Retinal pigment epithelial cell (primary cell): ENCODE measurements around the gene ANXA2R.
A peak's percentile ranks its signal among the peaks of the same experiment; 100 is the strongest.

Experiments used
- DNase-seq: peaks from one replicate; pipeline ENCODE4 v3.0.0-alpha.2; 2010; ENCODE audit warnings: low read depth
- H3K4me3 ChIP-seq: 2 replicates; pipeline ENCODE4 v1.5.1; 2011; ENCODE audit warnings: mild to moderate bottlenecking, low read length, control low read depth, moderate library complexity
- TF ChIP-seq, protein P1 (sequence below): conservative IDR thresholded peaks from 2 replicates; pipeline ENCODE4 v1.5.1; 2011; ENCODE audit warnings: low read depth, low read length, control low read depth, inconsistent platforms

The ANXA2R gene

DNA sequence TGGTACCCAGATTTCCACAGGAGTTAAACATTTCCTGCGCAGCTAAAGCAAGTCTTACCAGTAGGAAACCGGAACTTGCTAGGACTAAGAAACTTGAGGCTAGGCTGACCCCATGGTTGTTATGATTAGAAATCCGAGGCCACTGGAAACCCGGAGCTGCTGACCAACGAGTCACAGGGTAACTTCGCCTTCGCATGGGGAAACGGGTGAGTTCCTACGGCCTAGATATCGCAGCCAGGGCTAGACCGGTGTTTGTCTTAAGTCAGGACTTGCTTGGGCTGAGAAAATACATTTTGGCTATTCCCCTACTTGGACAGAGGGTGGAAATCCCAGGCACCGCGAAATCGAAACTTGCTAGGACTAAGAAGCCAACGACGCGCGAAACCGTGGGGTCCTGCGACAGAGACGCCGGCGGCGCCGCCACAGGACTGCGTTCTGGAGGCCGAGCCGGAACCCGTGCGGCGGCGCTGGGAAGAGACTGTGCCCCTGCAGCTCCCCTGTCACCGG, 1.6 kb upstream of the ANXA2R start:
- DNase-seq = no peak
- H3K4me3 ChIP-seq = peak overlapping the region; percentile 54
- TF ChIP-seq, protein P1, sequence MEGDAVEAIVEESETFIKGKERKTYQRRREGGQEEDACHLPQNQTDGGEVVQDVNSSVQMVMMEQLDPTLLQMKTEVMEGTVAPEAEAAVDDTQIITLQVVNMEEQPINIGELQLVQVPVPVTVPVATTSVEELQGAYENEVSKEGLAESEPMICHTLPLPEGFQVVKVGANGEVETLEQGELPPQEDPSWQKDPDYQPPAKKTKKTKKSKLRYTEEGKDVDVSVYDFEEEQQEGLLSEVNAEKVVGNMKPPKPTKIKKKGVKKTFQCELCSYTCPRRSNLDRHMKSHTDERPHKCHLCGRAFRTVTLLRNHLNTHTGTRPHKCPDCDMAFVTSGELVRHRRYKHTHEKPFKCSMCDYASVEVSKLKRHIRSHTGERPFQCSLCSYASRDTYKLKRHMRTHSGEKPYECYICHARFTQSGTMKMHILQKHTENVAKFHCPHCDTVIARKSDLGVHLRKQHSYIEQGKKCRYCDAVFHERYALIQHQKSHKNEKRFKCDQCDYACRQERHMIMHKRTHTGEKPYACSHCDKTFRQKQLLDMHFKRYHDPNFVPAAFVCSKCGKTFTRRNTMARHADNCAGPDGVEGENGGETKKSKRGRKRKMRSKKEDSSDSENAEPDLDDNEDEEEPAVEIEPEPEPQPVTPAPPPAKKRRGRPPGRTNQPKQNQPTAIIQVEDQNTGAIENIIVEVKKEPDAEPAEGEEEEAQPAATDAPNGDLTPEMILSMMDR = no peak

DNA sequence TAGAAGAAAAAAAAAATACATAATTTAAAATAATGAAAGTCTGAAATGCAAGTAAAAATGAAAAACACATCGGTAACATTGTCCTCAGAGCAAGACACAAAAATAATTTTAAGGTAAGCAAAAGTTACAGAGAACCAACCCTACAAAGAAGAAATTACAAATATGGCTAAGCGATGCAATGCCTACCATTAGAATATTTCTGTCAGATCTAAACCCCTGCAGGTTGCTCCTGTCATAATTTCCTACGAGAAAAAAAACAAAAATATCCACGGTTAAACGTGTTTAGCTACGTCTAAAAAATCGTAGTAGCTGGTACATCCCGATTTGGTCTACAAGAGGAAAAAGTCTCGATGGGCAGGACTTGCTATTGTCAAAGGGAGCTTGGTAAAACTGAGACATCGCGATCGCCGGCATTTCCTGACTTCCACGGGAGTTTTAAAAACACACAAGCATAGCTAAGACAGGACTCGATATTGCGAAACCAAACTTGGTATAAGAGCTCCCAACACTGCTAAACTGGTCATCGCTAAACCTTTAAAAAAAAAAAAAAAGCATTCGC, 1.1 kb upstream of the ANXA2R start:
- no peak for DNase-seq

DNA sequence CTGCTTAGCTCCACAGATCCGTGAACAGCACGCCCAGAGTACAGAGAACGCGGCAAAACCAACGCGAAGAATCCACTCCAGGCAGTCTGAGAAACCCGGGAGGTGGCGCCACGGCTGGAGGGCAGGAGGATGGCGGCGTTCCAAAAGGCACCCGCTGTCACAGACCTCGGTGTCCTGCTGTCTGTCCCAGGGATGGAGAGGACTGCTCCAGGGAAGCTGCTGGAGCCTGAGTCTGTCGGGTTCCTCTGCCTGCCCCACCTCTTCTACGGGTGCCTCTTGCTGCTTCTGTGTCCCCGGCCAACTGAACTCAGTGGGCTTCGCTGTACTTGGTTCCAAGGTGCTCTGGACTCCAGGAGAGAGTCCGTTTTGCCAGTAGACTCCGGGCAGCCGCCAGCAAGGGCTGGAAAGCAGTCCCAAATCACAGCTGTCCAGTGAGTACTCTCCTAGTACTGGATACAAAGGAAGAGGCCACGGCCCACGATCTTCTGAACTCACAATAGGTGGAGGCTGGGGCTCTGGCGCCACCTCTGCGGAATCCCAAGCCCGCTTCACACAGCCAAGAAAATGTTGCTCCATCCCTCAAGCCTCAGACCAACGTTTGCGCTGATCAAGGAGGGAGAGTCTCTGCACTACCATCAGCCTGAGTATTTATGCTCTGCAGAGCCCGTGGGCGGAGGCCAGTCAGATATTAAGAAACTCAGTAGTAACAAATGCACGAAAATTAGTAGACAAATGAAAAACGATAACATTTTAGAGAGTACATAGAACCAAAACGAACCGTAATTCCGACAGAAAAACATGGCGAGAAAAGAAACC, 440 bp downstream of the ANXA2R start:
- H3K4me3 ChIP-seq = peak overlapping the region; percentile 36
- DNase-seq = no peak
- TF ChIP-seq, protein P1 = peak; percentile 22

More for the DNA sequence above, 1.1 kb upstream of the ANXA2R start:
- peak overlapping the region; percentile 54 for H3K4me3 ChIP-seq
- TF ChIP-seq, protein P1 = no peak

GRCh38 chr5:43039152-43039470, 1.0 kb downstream of the ANXA2R start:
- TF ChIP-seq, protein P1 = no peak

GRCh38 chr5:43038496-43038989, 1.6 kb downstream of the ANXA2R start:
- TF ChIP-seq, protein P1 = no peak
- DNase-seq = no peak
- peak overlapping the region; percentile 32 for H3K4me3 ChIP-seq

More at GRCh38 chr5:43039152-43039470, 1.0 kb downstream of the ANXA2R start:
- H3K4me3 ChIP-seq = peak overlapping the region; percentile 36
- DNase-seq = no peak

GRCh38 chr5:43037636-43038495, 2.3 kb downstream of the ANXA2R start:
- no peak for DNase-seq

More at GRCh38 chr5:43037636-43038495, 2.3 kb downstream of the ANXA2R start:
- peak overlapping the region; percentile 32 for H3K4me3 ChIP-seq
- TF ChIP-seq, protein P1 = no peak
